Adrenal gland (tissue), 5 donors: Measurements from ENCODE around the gene SLC26A2.

Source experiments
- CTCF ChIP-seq, 6 experiments: fragments of 450-650 bp in 4 of 6; fragments of 200-600 bp in 2 of 6; sonication (generic) in 1 of 6; IDR thresholded peaks; 1 replicate in 5 of 6; 2 replicates in 1 of 6; pipeline versions ENCODE4 v1.5.1 to v1.8.0; 2016 to 2021; ENCODE audit warnings: antibody characterized with exemption in 6 of 6, mild to moderate bottlenecking in 2 of 6, moderate library complexity in 1 of 6
- POLR2A ChIP-seq, 2 donors: fragments of 450-650 bp; IDR thresholded peaks; one replicate each; pipeline ENCODE4 v1.6.1; 2017; ENCODE audit warnings: antibody characterized with exemption in 2 of 2, mild to moderate bottlenecking in 2 of 2, moderate library complexity in 1 of 2
- donor health status: DM: no; HTN: no; CAD: no.

GRCh38 chr5:149969181-149969930 is 8.8 kb downstream of the SLC26A2 start:
- TF ChIP-seq CTCF (IDR thresholded peaks at IDR 0.05) (no peak), POLR2A (IDR thresholded peaks at IDR 0.05) (no peak)
